ENCODE data around the gene CNN1.

DNA sequence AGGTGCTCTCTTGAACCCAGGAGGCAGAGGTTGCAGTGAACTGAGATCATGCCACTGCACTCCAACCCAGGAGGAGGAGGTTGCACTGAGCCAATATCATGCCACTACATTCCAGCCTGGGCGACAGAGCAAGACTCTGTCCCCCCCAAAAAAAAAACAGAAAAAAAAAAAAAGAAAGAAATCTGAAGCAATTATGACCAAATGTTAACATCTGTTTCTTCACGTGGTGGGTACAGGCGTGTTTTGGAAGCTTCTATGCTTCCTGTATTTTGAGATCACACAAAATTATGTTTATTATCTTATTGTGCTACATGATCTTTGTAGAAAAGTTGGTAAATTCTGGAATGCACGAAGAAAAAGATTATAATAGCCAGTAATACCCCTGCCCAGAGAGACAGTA is 41.5 kb downstream of the CNN1 start:
- TF ChIP-seq CTCF (IDR thresholded peaks at IDR 0.05) (no peak), POLR2A (IDR thresholded peaks at IDR 0.05) (no peak)

Data from adrenal gland (tissue), 5 donors.